Duodenal mucosa (tissue), 2 donors: ENCODE results near the gene ACBD7.

Source experiments
- H3K27ac ChIP-seq: one replicate; pipeline ENCODE4 v1.7.0; 2013; ENCODE audit warnings: low read depth, low read length
- H3K27me3 ChIP-seq, 2 donors: one replicate each; pipeline ENCODE4 v1.7.0; 2013; ENCODE audit warnings: low read length in 2 of 2, control low read depth in 1 of 2; ENCODE audit not compliant: insufficient read depth in 2 of 2, control insufficient read depth in 1 of 2
- H3K36me3 ChIP-seq, 2 donors: one replicate each; pipeline ENCODE4 v1.7.0; 2013; ENCODE audit warnings: low read length in 2 of 2, control low read depth in 1 of 2; ENCODE audit not compliant: insufficient read depth in 2 of 2, control insufficient read depth in 1 of 2
- H3K4me1 ChIP-seq, 2 donors: one replicate each; pipeline ENCODE4 v1.7.0; 2013; ENCODE audit warnings: low read length in 2 of 2, control low read depth in 1 of 2; ENCODE audit not compliant: insufficient read depth in 2 of 2, control insufficient read depth in 1 of 2
- H3K4me3 ChIP-seq, 2 donors: one replicate each; pipeline ENCODE4 v1.7.0; 2013; ENCODE audit warnings: low read length in 2 of 2, low read depth in 1 of 2
- H3K9ac ChIP-seq, 2 donors: one replicate each; pipeline ENCODE4 v1.7.0; 2013; ENCODE audit warnings: low read length in 2 of 2, low read depth in 1 of 2
- H3K9me3 ChIP-seq, 2 donors: one replicate each; pipeline ENCODE4 v1.7.0; 2013; ENCODE audit warnings: low read length in 2 of 2, control low read depth in 1 of 2; ENCODE audit not compliant: control insufficient read depth in 1 of 2

The ACBD7 gene

GRCh38 chr10:15035385-15036301 lies 52.9 kb downstream of the ACBD7 start:
- Histone ChIP-seq H3K4me3 (no peak overlapping the region), H3K27me3 (no peaks in the 10 kb centered on the region), H3K36me3 (no peaks in the 10 kb centered on the region), H3K4me1 (no peaks in the 10 kb centered on the region), H3K9ac (no peak overlapping the region), H3K27ac (no peak overlapping the region), H3K9me3 (no peaks in the 10 kb centered on the region)

- Histone ChIP-seq H3K27ac (no peak overlapping the region), H3K36me3 (no peaks in the 10 kb centered on the region), H3K9me3 (no peaks in the 10 kb centered on the region), H3K9ac (no peak overlapping the region), H3K27me3 (no peaks in the 10 kb centered on the region), H3K4me3 (no peak overlapping the region), H3K4me1 (no peaks in the 10 kb centered on the region)
Measured at GRCh38 chr10:15027741-15028140, 60.8 kb downstream of the ACBD7 start.
